Loucy (cell line): ENCODE results near the gene MPPED2.

Experiments
- H2AFZ ChIP-seq: fragments of 200-600 bp; sonication (generic); 2 replicates; pipeline ENCODE4 v1.6.0; 2016; ENCODE audit warnings: antibody characterized with exemption, mild to moderate bottlenecking, low read length, moderate library complexity
- H3F3A ChIP-seq: fragments of 200-600 bp; 2 replicates; pipeline ENCODE4 v1.6.0; 2016; ENCODE audit warnings: antibody characterized with exemption, low read depth, mild to moderate bottlenecking
- H3K27me3 ChIP-seq: fragments of 200-600 bp; sonication (generic); 2 replicates; pipeline ENCODE4 v1.6.1; 2014; ENCODE audit warnings: low read length, mild to moderate bottlenecking; ENCODE audit not compliant: insufficient read depth, poor library complexity, severe bottlenecking
- H3K36me3 ChIP-seq: fragments of 200-600 bp; sonication (generic); 2 replicates; pipeline ENCODE4 v1.6.1; 2016; ENCODE audit warnings: low read length; ENCODE audit not compliant: insufficient read depth
- H3K4me1 ChIP-seq: fragments of 200-600 bp; sonication (generic); 2 replicates; pipeline ENCODE4 v1.5.1; 2014; ENCODE audit warnings: low read length, mild to moderate bottlenecking; ENCODE audit not compliant: insufficient read depth, poor library complexity, severe bottlenecking
- H3K4me2 ChIP-seq: fragments of 200-600 bp; sonication (generic); 2 replicates; pipeline ENCODE4 v1.6.0; 2014; ENCODE audit warnings: antibody characterized with exemption, low read length, low read depth, mild to moderate bottlenecking; ENCODE audit not compliant: poor library complexity, severe bottlenecking
- H3K4me3 ChIP-seq: fragments of 200-600 bp; sonication (generic); 2 replicates; pipeline ENCODE4 v1.5.1; 2014; ENCODE audit warnings: low read length, mild to moderate bottlenecking, mixed read lengths; ENCODE audit not compliant: poor library complexity, severe bottlenecking
- H3K79me2 ChIP-seq: fragments of 200-600 bp; sonication (generic); 2 replicates; pipeline ENCODE4 v1.6.1; 2014; ENCODE audit warnings: low read length; ENCODE audit not compliant: insufficient read depth
- H3K9ac ChIP-seq: fragments of 200-600 bp; sonication (generic); 2 replicates; pipeline ENCODE4 v1.6.0; 2014; ENCODE audit warnings: mild to moderate bottlenecking, low read depth, low read length, moderate library complexity; ENCODE audit not compliant: poor library complexity, severe bottlenecking
- H3K9me2 ChIP-seq: fragments of 200-600 bp; sonication (generic); replicated peaks from 2 replicates; pipeline ENCODE4 v1.6.1; 2016; ENCODE audit warnings: low read depth, low read length, mixed read lengths
- H3K9me3 ChIP-seq: fragments of 200-600 bp; sonication (generic); 2 replicates; pipeline ENCODE4 v1.6.1; 2014; ENCODE audit warnings: mild to moderate bottlenecking, antibody characterized with exemption, low read length, low read depth; ENCODE audit not compliant: insufficient read depth
- H4K20me1 ChIP-seq: fragments of 200-600 bp; sonication (generic); 2 replicates; pipeline ENCODE4 v1.6.0; 2014; ENCODE audit warnings: antibody characterized with exemption, low read length, mild to moderate bottlenecking; ENCODE audit not compliant: insufficient read depth, poor library complexity, severe bottlenecking
- CTCF ChIP-seq: fragments of 200-600 bp; sonication (generic); conservative IDR thresholded peaks from 2 replicates; pipeline ENCODE4 v1.5.1; 2014; ENCODE audit warnings: mild to moderate bottlenecking, antibody characterized with exemption, low read length
- EZH2phosphoT487 ChIP-seq: fragments of 200-600 bp; IDR thresholded peaks from 2 replicates; pipeline ENCODE4 v1.6.1; 2018; ENCODE audit warnings: antibody characterized with exemption, mild to moderate bottlenecking, moderate library complexity, borderline replicate concordance

Gene MPPED2

GRCh38 chr11:30459821-30460220, 126.3 kb downstream of the MPPED2 start:
- H2AFZ ChIP-seq = no peak overlapping the region
- TF ChIP-seq EZH2phosphoT487 = no peak
- TF ChIP-seq CTCF = no peak
- H3K27me3 ChIP-seq = no peaks in the 10 kb centered on the region
- H3K9ac ChIP-seq = no peak overlapping the region
- no peaks in the 10 kb centered on the region for H3K9me3 ChIP-seq
- no peak overlapping the region for H3K4me3 ChIP-seq
- H3K79me2 ChIP-seq = no peaks in the 10 kb centered on the region
- no peaks in the 10 kb centered on the region for H3K36me3 ChIP-seq
- no peaks in the 10 kb centered on the region for H4K20me1 ChIP-seq
- H3F3A ChIP-seq = no peaks in the 10 kb centered on the region
- no peaks in the 10 kb centered on the region for H3K4me1 ChIP-seq
- no peaks in the 10 kb centered on the region for H3K9me2 ChIP-seq
- H3K4me2 ChIP-seq = no peak overlapping the region

- no peaks in the 10 kb centered on the region for H3K9me3 ChIP-seq
- H3K9ac ChIP-seq = no peak overlapping the region
- H3K36me3 ChIP-seq = no peaks in the 10 kb centered on the region
- no peak overlapping the region for H3K4me2 ChIP-seq
- TF ChIP-seq EZH2phosphoT487 (no peak), CTCF (no peak)
- no peaks in the 10 kb centered on the region for H3K79me2 ChIP-seq
- H3K4me3 ChIP-seq = no peak overlapping the region
- H3K9me2 ChIP-seq = no peaks in the 10 kb centered on the region
- no peaks in the 10 kb centered on the region for H3F3A ChIP-seq
- H4K20me1 ChIP-seq = no peaks in the 10 kb centered on the region
- H2AFZ ChIP-seq = no peak overlapping the region
- H3K4me1 ChIP-seq = no peaks in the 10 kb centered on the region
- H3K27me3 ChIP-seq = no peaks in the 10 kb centered on the region
Observed at GRCh38 chr11:30459306-30459705, 126.8 kb downstream of the MPPED2 start.

GRCh38 chr11:30458541-30458940, 127.6 kb downstream of the MPPED2 start:
- Histone ChIP-seq H3K9me2 (no peaks in the 10 kb centered on the region), H3K79me2 (no peaks in the 10 kb centered on the region), H4K20me1 (no peaks in the 10 kb centered on the region), H3K27me3 (no peaks in the 10 kb centered on the region), H3F3A (no peaks in the 10 kb centered on the region), H3K36me3 (no peaks in the 10 kb centered on the region), H2AFZ (no peak overlapping the region), H3K4me2 (no peak overlapping the region), H3K4me1 (no peaks in the 10 kb centered on the region), H3K4me3 (no peak overlapping the region), H3K9ac (no peak overlapping the region), H3K9me3 (no peaks in the 10 kb centered on the region)
- TF ChIP-seq CTCF (no peak), EZH2phosphoT487 (no peak)
